CD14-positive monocyte (primary cell): ENCODE data around the gene POLD4. TPM values are rescaled to one million over a fixed set of nuclear protein-coding genes. Genes with fewer than 3 reads are reported as not detected.

Experiments used
- DNase-seq, 3 donors: peaks; one replicate each; pipeline ENCODE4 v3.0.0-alpha.2; 2011 to 2022
- H2AFZ ChIP-seq: 2 replicates; pipeline ENCODE4 v1.6.0; 2012; ENCODE audit warnings: mild to moderate bottlenecking, low read depth, low read length, inconsistent platforms; ENCODE audit not compliant: insufficient read depth, poor library complexity, severe bottlenecking
- H3K27ac ChIP-seq, 2 donors: 1 replicate in 1 of 2; 2 replicates in 1 of 2; pipeline ENCODE4 v1.5.1; 2012 to 2013; ENCODE audit warnings: low read length in 2 of 2, control low read depth in 1 of 2, inconsistent platforms in 1 of 2, low read depth in 1 of 2, mild to moderate bottlenecking in 1 of 2
- H3K27me3 ChIP-seq, 2 donors: one replicate each; pipeline versions ENCODE4 v1.6.0 to v1.6.1; 2011 to 2013; ENCODE audit warnings: low read length in 2 of 2; ENCODE audit not compliant: control insufficient read depth in 2 of 2, insufficient read depth in 2 of 2
- H3K36me3 ChIP-seq, 2 donors: replicated peaks in 1 of 2; 1 replicate in 1 of 2; 2 replicates in 1 of 2; pipeline versions ENCODE4 v1.5.1 to v1.6.1; 2012 to 2013; ENCODE audit warnings: low read length in 2 of 2, control low read depth in 1 of 2, inconsistent platforms in 1 of 2, mild to moderate bottlenecking in 1 of 2; ENCODE audit not compliant: insufficient read depth in 2 of 2, control insufficient read depth in 1 of 2
- H3K4me1 ChIP-seq, 2 donors: 1 replicate in 1 of 2; 2 replicates in 1 of 2; pipeline versions ENCODE4 v1.5.1 to v1.6.1; 2012 to 2013; ENCODE audit warnings: low read length in 2 of 2, control low read depth in 1 of 2, inconsistent platforms in 1 of 2, mild to moderate bottlenecking in 1 of 2, moderate library complexity in 1 of 2; ENCODE audit not compliant: insufficient read depth in 2 of 2, control insufficient read depth in 1 of 2
- H3K4me2 ChIP-seq: replicated peaks from 2 replicates; pipeline ENCODE3; 2012; ENCODE audit warnings: low read length, moderate library complexity, mild to moderate bottlenecking; ENCODE audit not compliant: poor library complexity, severe bottlenecking; ENCODE audit errors: extremely low read depth
- H3K4me3 ChIP-seq, 3 experiments: fragments of 200-600 bp in 1 of 3; sonication (generic) in 1 of 3; replicated peaks in 1 of 3; 1 replicate in 2 of 3; 2 replicates in 1 of 3; pipeline ENCODE4 v1.5.1; 2011 to 2013; ENCODE audit warnings: low read length in 3 of 3, mild to moderate bottlenecking in 3 of 3, control low read depth in 2 of 3, low read depth in 2 of 3, inconsistent platforms in 1 of 3, moderate library complexity in 1 of 3
- H3K79me2 ChIP-seq: 2 replicates; pipeline ENCODE4 v1.6.0; 2012; ENCODE audit warnings: mild to moderate bottlenecking, control low read depth, inconsistent platforms, low read length, moderate library complexity; ENCODE audit not compliant: insufficient read depth
- H3K9ac ChIP-seq: 2 replicates; pipeline ENCODE4 v1.6.0; 2017; ENCODE audit warnings: low read length, mild to moderate bottlenecking; ENCODE audit not compliant: insufficient read depth, poor library complexity, severe bottlenecking
- H3K9me3 ChIP-seq, 2 donors: replicated peaks in 1 of 2; 1 replicate in 1 of 2; 2 replicates in 1 of 2; pipeline versions ENCODE4 v1.5.1 to v1.6.1; 2012 to 2013; ENCODE audit warnings: low read length in 2 of 2, control low read depth in 1 of 2; ENCODE audit not compliant: control insufficient read depth in 1 of 2, insufficient read depth in 1 of 2
- H4K20me1 ChIP-seq: 2 replicates; pipeline ENCODE4 v1.6.0; 2012; ENCODE audit warnings: mild to moderate bottlenecking, low read length, control low read depth, moderate library complexity; ENCODE audit not compliant: insufficient read depth
- H3K27ac Mint-ChIP-seq, 7 donors: one replicate each; pipeline ENCODE4 v1.8.0; 2020; ENCODE audit warnings: mild to moderate bottlenecking in 7 of 7, mixed read lengths in 7 of 7, moderate library complexity in 6 of 7, inconsistent platforms in 2 of 7
- H3K27me3 Mint-ChIP-seq, 3 donors: one replicate each; pipeline ENCODE4 v1.8.0; 2021 to 2022; ENCODE audit warnings: low read depth in 3 of 3, mild to moderate bottlenecking in 3 of 3, mixed read lengths in 3 of 3, moderate library complexity in 3 of 3, inconsistent platforms in 1 of 3
- H3K36me3 Mint-ChIP-seq, 2 donors: one replicate each; pipeline ENCODE4 v1.8.0; 2020; ENCODE audit warnings: mixed read lengths in 2 of 2, inconsistent platforms in 1 of 2, mild to moderate bottlenecking in 1 of 2
- H3K4me1 Mint-ChIP-seq: one replicate; pipeline ENCODE4 v1.8.0; 2020; ENCODE audit warnings: mild to moderate bottlenecking, mixed read lengths
- H3K4me3 Mint-ChIP-seq, 2 donors: one replicate each; pipeline ENCODE4 v1.8.0; 2020; ENCODE audit warnings: mild to moderate bottlenecking in 2 of 2, mixed read lengths in 2 of 2, moderate library complexity in 1 of 2
- H3K9me3 Mint-ChIP-seq, 7 donors: one replicate each; pipeline ENCODE4 v1.8.0; 2020 to 2022; ENCODE audit warnings: mixed read lengths in 7 of 7, mild to moderate bottlenecking in 6 of 7, moderate library complexity in 6 of 7, inconsistent platforms in 2 of 7
- WGBS: methylation state at CpG from one replicate; pipeline ENCODE4 v1.1.5; 2013; ENCODE audit warnings: missing lambda C conversion rate; ENCODE audit not compliant: insufficient coverage; 5-methylcytosine and 5-hydroxymethylcytosine counted together
- intact Hi-C, 2 donors: fragments of 100-400 bp; cut with micrococcal nuclease; formaldehyde crosslinking; loops; one replicate each; pipeline versions ENCODE4 v1.15.0 to v1.15.1; 2023
- polyA plus RNA-seq, 3 donors: library from polyadenylated mRNA; depleted of rRNA in 1 of 3; unstranded in 2 of 3; stranded (reverse) in 1 of 3; fragments of 300-500 nt in 2 of 3; fragments of >200 nt in 1 of 3; fragmentation: Illumina TruSeq in 2 of 3; gene quantifications; 1 replicate in 2 of 3; 2 replicates in 1 of 3; pipeline ENCODE4 v1.2.3, GENCODE V29; 2012 to 2021
- TF ChIP-seq, protein P1 (sequence below): fragments of 200-600 bp; IDR thresholded peaks from one replicate; pipeline ENCODE4 v1.8.0; 2022; ENCODE audit warnings: antibody characterized with exemption, mild to moderate bottlenecking

The POLD4 gene
- polyA plus RNA-seq, 3 donors, result 157 to 205 (median 176) TPM

GRCh38 chr11:67400251-67400941 lies 47.0 kb upstream of the POLD4 start:
- Mint-ChIP-seq H3K9me3 (no peaks in the 10 kb centered on the region), H3K4me3 (peak overlapping the region; percentile 78 to 87), H3K36me3 (peaks cover 33 to 44% of the 10 kb centered on the region in 2 donors), H3K4me1 (peaks cover 66% of the 10 kb centered on the region), H3K27me3 (no peaks in the 10 kb centered on the region), H3K27ac (peak overlapping the region; percentile 23 to 74 (median 67))
- peak overlapping the region; percentile 89 for H3K4me2 ChIP-seq
- H3K4me1 ChIP-seq, result peaks cover 57 to 78% of the 10 kb centered on the region in 2 donors
- H3K9ac ChIP-seq, result peak overlapping the region; percentile 76
- no peak for DNase-seq
- H3K9me3 ChIP-seq, result no peaks in the 10 kb centered on the region
- peaks cover 40 to 53% of the 10 kb centered on the region in 2 donors for H3K36me3 ChIP-seq
- H4K20me1 ChIP-seq, result peaks cover 65% of the 10 kb centered on the region
- peaks cover 79% of the 10 kb centered on the region for H3K79me2 ChIP-seq
- TF ChIP-seq, protein P1, sequence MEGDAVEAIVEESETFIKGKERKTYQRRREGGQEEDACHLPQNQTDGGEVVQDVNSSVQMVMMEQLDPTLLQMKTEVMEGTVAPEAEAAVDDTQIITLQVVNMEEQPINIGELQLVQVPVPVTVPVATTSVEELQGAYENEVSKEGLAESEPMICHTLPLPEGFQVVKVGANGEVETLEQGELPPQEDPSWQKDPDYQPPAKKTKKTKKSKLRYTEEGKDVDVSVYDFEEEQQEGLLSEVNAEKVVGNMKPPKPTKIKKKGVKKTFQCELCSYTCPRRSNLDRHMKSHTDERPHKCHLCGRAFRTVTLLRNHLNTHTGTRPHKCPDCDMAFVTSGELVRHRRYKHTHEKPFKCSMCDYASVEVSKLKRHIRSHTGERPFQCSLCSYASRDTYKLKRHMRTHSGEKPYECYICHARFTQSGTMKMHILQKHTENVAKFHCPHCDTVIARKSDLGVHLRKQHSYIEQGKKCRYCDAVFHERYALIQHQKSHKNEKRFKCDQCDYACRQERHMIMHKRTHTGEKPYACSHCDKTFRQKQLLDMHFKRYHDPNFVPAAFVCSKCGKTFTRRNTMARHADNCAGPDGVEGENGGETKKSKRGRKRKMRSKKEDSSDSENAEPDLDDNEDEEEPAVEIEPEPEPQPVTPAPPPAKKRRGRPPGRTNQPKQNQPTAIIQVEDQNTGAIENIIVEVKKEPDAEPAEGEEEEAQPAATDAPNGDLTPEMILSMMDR, result no peak
- no peaks in the 10 kb centered on the region for H3K27me3 ChIP-seq
- no peak overlapping the region for H2AFZ ChIP-seq
- H3K4me3 ChIP-seq, result peak overlapping the region; percentile 70 to 82 (median 79)
- 56% methylated on average over 22 of the region's 23 CpGs for WGBS
- intact Hi-C loops, result loop anchor here in 1 of 2 donors (5.0 kb wide), 1 partner anchor 67 kb away; the partner anchor contains the start of gene TMEM134
- peak overlapping the region; percentile 35 to 73 for H3K27ac ChIP-seq

DNA sequence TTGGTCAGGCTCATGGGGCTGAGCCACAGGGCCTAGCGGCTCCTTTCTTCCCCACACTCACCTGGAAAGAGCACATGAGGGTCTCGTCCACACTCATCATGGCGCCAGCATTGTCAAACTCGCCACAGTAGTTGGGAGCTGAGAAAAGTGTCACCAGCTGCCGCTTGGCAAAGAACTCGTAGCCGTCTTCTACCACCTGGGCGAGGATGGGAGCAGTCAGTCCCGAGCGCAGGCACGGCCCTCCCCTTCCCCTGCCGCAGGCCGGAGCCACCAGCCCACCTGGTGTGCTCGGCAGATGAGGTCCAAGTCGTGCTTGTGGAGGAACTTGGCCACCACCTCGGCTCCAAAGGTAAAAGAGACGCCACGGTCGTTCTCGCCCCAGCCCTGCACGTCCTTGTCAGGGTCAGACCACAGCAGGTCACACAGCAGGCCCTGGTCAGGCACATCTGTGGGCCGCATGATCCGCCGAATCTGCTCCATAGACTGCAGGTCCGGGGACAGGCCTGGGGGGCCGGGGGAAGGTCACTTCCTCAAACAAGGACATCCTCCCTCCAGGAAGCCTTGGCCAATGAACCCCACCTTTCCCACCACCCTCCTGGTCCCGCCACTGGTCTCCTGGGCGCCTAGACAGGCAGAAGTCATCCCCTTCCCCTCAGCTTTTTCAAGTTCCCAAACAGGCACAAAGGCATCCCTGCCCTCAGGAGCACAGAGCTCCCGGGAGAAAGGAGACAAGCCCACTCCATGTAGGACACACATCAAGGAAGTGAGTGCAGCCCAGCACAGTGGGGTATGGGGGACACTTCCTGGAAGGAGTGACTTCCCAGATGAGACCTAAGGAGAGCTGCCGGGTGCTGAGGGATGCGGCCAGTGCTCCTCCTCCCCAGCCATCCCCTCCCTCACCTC lies 45.6 kb upstream of the POLD4 start:
- peak overlapping the region in 3 of 7 donors; percentile 18 to 74 (median 54) for H3K27ac Mint-ChIP-seq
- Histone ChIP-seq H3K27me3 (no peaks in the 10 kb centered on the region), H3K9ac (no peak overlapping the region), H3K4me1 (peaks cover 43 to 63% of the 10 kb centered on the region in 2 donors), H3K79me2 (peaks cover 65% of the 10 kb centered on the region), H3K4me3 (no peak overlapping the region), H4K20me1 (peaks cover 61% of the 10 kb centered on the region), H3K27ac (peak overlapping the region in 1 of 2 donors; percentile 59), H3K36me3 (peaks cover 39 to 57% of the 10 kb centered on the region in 2 donors), H3K9me3 (no peaks in the 10 kb centered on the region), H2AFZ (no peak overlapping the region), H3K4me2 (peak overlapping the region; percentile 3)
- H3K4me3 Mint-ChIP-seq, result no peak overlapping the region
- TF ChIP-seq, protein P1, result no peak
- peaks cover 53% of the 10 kb centered on the region for H3K4me1 Mint-ChIP-seq
- WGBS, result 85% methylated on average over 23 of the region's 31 CpGs
- no peak for DNase-seq
- H3K9me3 Mint-ChIP-seq, result no peaks in the 10 kb centered on the region
- peaks cover 32 to 48% of the 10 kb centered on the region in 2 donors for H3K36me3 Mint-ChIP-seq
- H3K27me3 Mint-ChIP-seq, result no peaks in the 10 kb centered on the region
- intact Hi-C loops, result loop anchor here in 1 of 2 donors (10.0 kb wide), 1 partner anchor 554 kb away; the partner anchor contains the start of gene RCE1
